Endothelial cell of umbilical vein (primary cell): ENCODE measurements around the gene LYZL1. TPM values are rescaled to one million over a fixed set of nuclear protein-coding genes. Genes with fewer than 3 reads are reported as not detected.

Source experiments
- BruUV-seq: library from RNA; stranded (reverse); fragments of 400-500 nt; replicated peaks from 2 replicates; lab custom pipeline; 2021; lab: Mats Ljungman, UMichigan
- CTCF ChIA-PET: fragments of 300-600, 350-600 bp; sonication (Branson Sonifier 250); formaldehyde crosslinking; loops from one replicate; lab custom pipeline; 2021; ENCODE audit warnings: antibody characterized with exemption, inconsistent platforms; lab: Charles Lee
- POLR2A ChIA-PET: fragments of 300-600, 350-600 bp; sonication (Branson Sonifier 250); formaldehyde crosslinking; loops from one replicate; lab custom pipeline; 2021; ENCODE audit warnings: antibody characterized with exemption, inconsistent platforms; lab: Charles Lee
- DNase-seq: peaks from one replicate; pipeline ENCODE4 v3.0.0-alpha.2; 2011; ENCODE audit warnings: low read depth, low spot score
- FAIRE-seq: peaks from 2 replicates; lab custom pipeline; 2011; peaks lifted over from hg19 to GRCh38; lab: Jason Lieb, UNC
- H2AFZ ChIP-seq: 2 replicates; pipeline ENCODE4 v1.6.0; 2012; ENCODE audit warnings: low read depth, low read length, control low read depth, inconsistent platforms
- H3K27ac ChIP-seq: 2 replicates; pipeline ENCODE4 v1.5.1; 2011; ENCODE audit warnings: low read depth, mild to moderate bottlenecking, control low read depth, low read length, moderate library complexity; ENCODE audit not compliant: insufficient read depth
- H3K27me3 ChIP-seq, 2 experiments: 2 replicates each; pipeline versions ENCODE4 v1.6.0 to v1.6.1; 2011; ENCODE audit warnings: low read length in 2 of 2, mixed read lengths in 1 of 2; ENCODE audit not compliant: control insufficient read depth in 2 of 2, insufficient read depth in 2 of 2
- H3K36me3 ChIP-seq, 2 experiments: 2 replicates in 1 of 2; 3 replicates in 1 of 2; pipeline ENCODE4 v1.5.1; 2011; ENCODE audit warnings: low read length in 2 of 2, mild to moderate bottlenecking in 1 of 2, moderate library complexity in 1 of 2; ENCODE audit not compliant: control insufficient read depth in 2 of 2, insufficient read depth in 2 of 2; ENCODE audit errors: extremely low read depth in 1 of 2
- H3K4me1 ChIP-seq: 3 replicates; pipeline ENCODE4 v1.5.1; 2011; ENCODE audit warnings: mild to moderate bottlenecking, low read length; ENCODE audit not compliant: control insufficient read depth, insufficient read depth; ENCODE audit errors: extremely low read depth
- H3K4me2 ChIP-seq: 2 replicates; pipeline ENCODE4 v1.6.1; 2011; ENCODE audit warnings: low read length, control low read depth, mixed read lengths; ENCODE audit not compliant: insufficient read depth
- H3K4me3 ChIP-seq, 3 experiments: fragments of 200-600 bp in 1 of 3; sonication (generic), shearing (Covaris generic) in 1 of 3; replicated peaks in 1 of 3; 2 replicates each; pipeline ENCODE4 v1.5.1; 2011 to 2016; ENCODE audit warnings: control low read depth in 3 of 3, low read length in 3 of 3, mild to moderate bottlenecking in 2 of 3, inconsistent platforms in 1 of 3, low read depth in 1 of 3, moderate library complexity in 1 of 3; ENCODE audit not compliant: insufficient read depth in 1 of 3
- H3K79me2 ChIP-seq: 2 replicates; pipeline ENCODE4 v1.6.0; 2012; ENCODE audit warnings: low read length, inconsistent platforms; ENCODE audit not compliant: control insufficient read depth, insufficient read depth
- H3K9ac ChIP-seq: replicated peaks from 2 replicates; pipeline ENCODE3; 2011; ENCODE audit warnings: low read length, control low read depth; ENCODE audit not compliant: insufficient read depth; ENCODE audit errors: extremely low read depth
- H3K9me1 ChIP-seq: replicated peaks from 3 replicates; pipeline ENCODE4 v1.6.0; 2011; ENCODE audit warnings: mild to moderate bottlenecking, low read length; ENCODE audit not compliant: control insufficient read depth, insufficient read depth; ENCODE audit errors: extremely low read depth
- H3K9me3 ChIP-seq: replicated peaks from 2 replicates; pipeline ENCODE4 v1.5.1; 2012; ENCODE audit warnings: low read length, inconsistent platforms; ENCODE audit not compliant: control insufficient read depth, insufficient read depth
- H4K20me1 ChIP-seq: replicated peaks from 2 replicates; pipeline ENCODE3; 2011; ENCODE audit warnings: mild to moderate bottlenecking, low read length; ENCODE audit not compliant: control insufficient read depth, insufficient read depth; ENCODE audit errors: extremely low read depth
- EZH2 ChIP-seq: IDR thresholded peaks from 2 replicates; pipeline ENCODE4 v1.6.1; 2012; ENCODE audit warnings: borderline replicate concordance, low read depth, mild to moderate bottlenecking, moderate library complexity, low read length, inconsistent platforms; ENCODE audit not compliant: severe bottlenecking
- FOS ChIP-seq: IDR thresholded peaks from 2 replicates; pipeline ENCODE4 v1.6.1; 2011; ENCODE audit warnings: mild to moderate bottlenecking, low read length, moderate library complexity, borderline replicate concordance; ENCODE audit not compliant: insufficient read depth
- GATA2 ChIP-seq: IDR thresholded peaks from 2 replicates; pipeline ENCODE4 v1.7.0; 2011; ENCODE audit warnings: low read depth, mild to moderate bottlenecking, moderate library complexity, mixed read lengths, low read length; ENCODE audit not compliant: insufficient read length, insufficient read depth
- JUN ChIP-seq: IDR thresholded peaks from 2 replicates; pipeline ENCODE4 v1.6.1; 2011; ENCODE audit warnings: borderline replicate concordance, low read depth; ENCODE audit not compliant: insufficient read length, insufficient read depth
- MYC ChIP-seq: IDR thresholded peaks from one replicate; pipeline ENCODE4 v1.6.1; 2011; ENCODE audit warnings: mild to moderate bottlenecking, low read depth, low read length
- POLR2A ChIP-seq: IDR thresholded peaks from 2 replicates; pipeline ENCODE4 v1.6.1; 2012; ENCODE audit warnings: low read depth, mild to moderate bottlenecking, control low read depth, low read length
- POLR2AphosphoS5 ChIP-seq: IDR thresholded peaks from 2 replicates; pipeline ENCODE4 v1.6.1; 2012; ENCODE audit warnings: low read depth, mild to moderate bottlenecking, control low read depth, low read length, moderate library complexity; ENCODE audit not compliant: insufficient read depth
- dilution Hi-C: fragments of 300-500 bp; cut with MboI; formaldehyde crosslinking; loops from one replicate; pipeline ENCODE4 v1.15.0; 2019; ENCODE audit warnings: low sequenced_read_pairs; ENCODE audit not compliant: extremely low pct_ligation_motif_present
- intact Hi-C: fragments of 100-400 bp; cut with micrococcal nuclease; formaldehyde crosslinking; loops from one replicate; pipeline ENCODE4 v1.10.0; 2022
- polyA plus RNA-seq, 4 experiments: library from polyadenylated mRNA; depleted of rRNA in 3 of 4; stranded (reverse) in 3 of 4; unstranded in 1 of 4; fragments of >200 nt; gene quantifications; 2 replicates each; pipeline versions ENCODE4 v1.2.1 to v1.2.3, GENCODE V29; 2011 to 2012; ENCODE audit warnings: missing spikeins in 1 of 4
- total RNA-seq: library from RNA; stranded (reverse); gene quantifications from 2 replicates; pipeline ENCODE4 v1.2.3, GENCODE V29; 2021
- TF ChIP-seq, protein P1 (sequence below), 2 donors: IDR thresholded peaks; 1 replicate in 1 of 2; 2 replicates in 1 of 2; pipeline ENCODE4 v1.5.1; 2011; ENCODE audit warnings: low read length in 2 of 2, mild to moderate bottlenecking in 2 of 2, moderate library complexity in 2 of 2, control low read depth in 1 of 2, inconsistent platforms in 1 of 2, low read depth in 1 of 2; ENCODE audit not compliant: insufficient read depth in 1 of 2; ENCODE audit errors: extremely low read depth in 1 of 2
- TF ChIP-seq, protein P2 (sequence below): IDR thresholded peaks from 2 replicates; pipeline ENCODE4 v1.6.1; 2011; ENCODE audit not compliant: insufficient read depth, insufficient read length

LYZL1 gene
- total and polyA plus RNA-seq, 2 donors (not counting 3 experiments of a cell fraction or from before 2014, with no cell fraction given) = not detected

DNA sequence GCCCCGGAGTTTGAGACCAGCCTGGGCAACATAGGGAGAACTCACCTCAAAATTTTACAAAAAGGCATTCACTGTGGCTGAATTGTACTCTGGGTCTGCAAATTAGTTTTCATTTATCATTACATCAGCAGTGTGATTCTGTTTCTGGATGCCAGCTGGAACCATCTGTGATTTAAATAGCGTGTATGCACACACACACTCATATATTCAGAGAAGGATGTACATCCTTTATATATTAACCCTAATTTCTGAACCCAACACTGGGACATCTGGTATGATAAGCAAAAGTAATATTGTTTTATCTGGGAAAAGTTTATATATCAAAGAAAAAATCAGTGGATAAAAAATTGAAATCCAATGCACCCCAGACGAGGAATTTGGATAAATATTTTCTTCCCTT lies 33.8 kb upstream of the LYZL1 start:
- H3K9me3 ChIP-seq = no peaks in the 10 kb centered on the region
- H3K36me3 ChIP-seq = no peaks in the 10 kb centered on the region
- BruUV-seq = no TSS peak
- H3K9me1 ChIP-seq = no peaks in the 10 kb centered on the region
- H3K27ac ChIP-seq = no peak overlapping the region
- intact Hi-C loops = no loop called here
- H2AFZ ChIP-seq = no peak overlapping the region
- FAIRE-seq (no peak), DNase-seq (no peak)
- no peak overlapping the region for H3K9ac ChIP-seq
- H4K20me1 ChIP-seq = no peaks in the 10 kb centered on the region
- ChIA-PET CTCF (interaction anchor here (2.3 kb wide), 1 partner anchor 591 kb away, joined by 8 read pairs; no protein-coding TSS in a partner anchor), POLR2A (no interaction called here)
- H3K27me3 ChIP-seq = peaks cover 3 to 7% of the 10 kb centered on the region in 2 experiments
- no peak overlapping the region for H3K4me2 ChIP-seq
- TF ChIP-seq POLR2AphosphoS5 (no peak), FOS (no peak), POLR2A (no peak), EZH2 (no peak), JUN (no peak), GATA2 (no peak), MYC (no peak)
- TF ChIP-seq, protein P1, sequence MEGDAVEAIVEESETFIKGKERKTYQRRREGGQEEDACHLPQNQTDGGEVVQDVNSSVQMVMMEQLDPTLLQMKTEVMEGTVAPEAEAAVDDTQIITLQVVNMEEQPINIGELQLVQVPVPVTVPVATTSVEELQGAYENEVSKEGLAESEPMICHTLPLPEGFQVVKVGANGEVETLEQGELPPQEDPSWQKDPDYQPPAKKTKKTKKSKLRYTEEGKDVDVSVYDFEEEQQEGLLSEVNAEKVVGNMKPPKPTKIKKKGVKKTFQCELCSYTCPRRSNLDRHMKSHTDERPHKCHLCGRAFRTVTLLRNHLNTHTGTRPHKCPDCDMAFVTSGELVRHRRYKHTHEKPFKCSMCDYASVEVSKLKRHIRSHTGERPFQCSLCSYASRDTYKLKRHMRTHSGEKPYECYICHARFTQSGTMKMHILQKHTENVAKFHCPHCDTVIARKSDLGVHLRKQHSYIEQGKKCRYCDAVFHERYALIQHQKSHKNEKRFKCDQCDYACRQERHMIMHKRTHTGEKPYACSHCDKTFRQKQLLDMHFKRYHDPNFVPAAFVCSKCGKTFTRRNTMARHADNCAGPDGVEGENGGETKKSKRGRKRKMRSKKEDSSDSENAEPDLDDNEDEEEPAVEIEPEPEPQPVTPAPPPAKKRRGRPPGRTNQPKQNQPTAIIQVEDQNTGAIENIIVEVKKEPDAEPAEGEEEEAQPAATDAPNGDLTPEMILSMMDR (IDR thresholded peaks at IDR 0.05; ENCODE audit: extremely low read depth in 1 of 2, insufficient read depth in 1 of 2, low read depth in 1 of 2, low read length in 2 of 2) = no peak
- TF ChIP-seq, protein P2, sequence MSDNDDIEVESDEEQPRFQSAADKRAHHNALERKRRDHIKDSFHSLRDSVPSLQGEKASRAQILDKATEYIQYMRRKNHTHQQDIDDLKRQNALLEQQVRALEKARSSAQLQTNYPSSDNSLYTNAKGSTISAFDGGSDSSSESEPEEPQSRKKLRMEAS = no peak
- H3K79me2 ChIP-seq = no peaks in the 10 kb centered on the region
- no peak overlapping the region for H3K4me3 ChIP-seq
- no peaks in the 10 kb centered on the region for H3K4me1 ChIP-seq
- dilution Hi-C loops = no loop called here
